ENCODE results near the gene RIMBP2. TPM values are rescaled to one million over a fixed set of nuclear protein-coding genes. Genes with fewer than 3 reads are reported as not detected.

Gene RIMBP2
- total RNA-seq, 1 donor from 2014 or later, result not detected

- Histone ChIP-seq H3K36me3 (no peaks in the 10 kb centered on the region), H3K27ac (replicated peaks) (no peak overlapping the region), H3K4me3 (no peak overlapping the region), H3K4me1 (no peaks in the 10 kb centered on the region), H3K9me3 (replicated peaks) (peaks cover 26% of the 10 kb centered on the region), H3K27me3 (ENCODE audit: low read depth) (peaks cover 42% of the 10 kb centered on the region)
- intact Hi-C loops (cut with micrococcal nuclease), result no loop called here
- no peak for DNase-seq
- TF ChIP-seq CTCF (IDR thresholded peaks at IDR 0.05; ENCODE audit: borderline replicate concordance), result no peak
Observed at GRCh38 chr12:130729344-130729743, 13.2 kb upstream of the RIMBP2 start.

- Histone ChIP-seq H3K9me3 (replicated peaks) (peaks cover 33% of the 10 kb centered on the region), H3K27me3 (ENCODE audit: low read depth) (peaks cover 40% of the 10 kb centered on the region), H3K4me3 (no peak overlapping the region), H3K4me1 (no peaks in the 10 kb centered on the region), H3K27ac (replicated peaks) (no peak overlapping the region), H3K36me3 (no peaks in the 10 kb centered on the region)
- DNase-seq, result no peak
- TF ChIP-seq CTCF (IDR thresholded peaks at IDR 0.05; ENCODE audit: borderline replicate concordance), result no peak
- intact Hi-C loops (cut with micrococcal nuclease), result no loop called here
Observed at GRCh38 chr12:130728158-130729058, 12.3 kb upstream of the RIMBP2 start.

- peaks cover 62% of the 10 kb centered on the region for H3K27me3 ChIP-seq (ENCODE audit: low read depth)
- peaks cover 17% of the 10 kb centered on the region for H3K4me1 ChIP-seq
Observed at GRCh38 chr12:130719263-130719859, 3.3 kb upstream of the RIMBP2 start.

GRCh38 chr12:130717752-130718151 is 1.7 kb upstream of the RIMBP2 start:
- Histone ChIP-seq H3K27me3 (ENCODE audit: low read depth) (peaks cover 77% of the 10 kb centered on the region), H3K4me3 (no peak overlapping the region), H3K4me1 (peaks cover 24% of the 10 kb centered on the region), H3K9me3 (replicated peaks) (peaks cover 22% of the 10 kb centered on the region), H3K27ac (replicated peaks) (no peak overlapping the region), H3K36me3 (no peaks in the 10 kb centered on the region)
- DNase-seq, result no peak
- intact Hi-C loops (cut with micrococcal nuclease), result no loop called here
- no peak for TF ChIP-seq CTCF (IDR thresholded peaks at IDR 0.05; ENCODE audit: borderline replicate concordance)

More at GRCh38 chr12:130719263-130719859, 3.3 kb upstream of the RIMBP2 start:
- peaks cover 36% of the 10 kb centered on the region for H3K9me3 ChIP-seq (replicated peaks)
- intact Hi-C loops (cut with micrococcal nuclease), result no loop called here
- DNase-seq, result no peak
- H3K4me3 ChIP-seq, result no peak overlapping the region
- no peak overlapping the region for H3K27ac ChIP-seq (replicated peaks)
- H3K36me3 ChIP-seq, result no peaks in the 10 kb centered on the region
- no peak for TF ChIP-seq CTCF (IDR thresholded peaks at IDR 0.05; ENCODE audit: borderline replicate concordance)

GRCh38 chr12:130716969-130717366 is 869 bp upstream of the RIMBP2 start:
- no peak overlapping the region for H3K27ac ChIP-seq (replicated peaks)
- intact Hi-C loops (cut with micrococcal nuclease), result no loop called here
- H3K4me1 ChIP-seq, result peaks cover 24% of the 10 kb centered on the region
- no peak overlapping the region for H3K4me3 ChIP-seq
- peaks cover 14% of the 10 kb centered on the region for H3K9me3 ChIP-seq (replicated peaks)
- no peak for TF ChIP-seq CTCF (IDR thresholded peaks at IDR 0.05; ENCODE audit: borderline replicate concordance)
- no peaks in the 10 kb centered on the region for H3K36me3 ChIP-seq
- peaks cover 84% of the 10 kb centered on the region for H3K27me3 ChIP-seq (ENCODE audit: low read depth)
- DNase-seq, result no peak

Data from left ventricle myocardium inferior (tissue), 1 donor.